Measurements from ENCODE around the gene SLC44A1. TPM values are rescaled to one million over a fixed set of nuclear protein-coding genes. Genes with fewer than 3 reads are reported as not detected.

The SLC44A1 gene
- total RNA-seq, 1 donor = 47.8 TPM

- no peaks in the 10 kb centered on the region for H4K20me1 ChIP-seq (ENCODE audit: insufficient read depth, low read length)
- H3K36me3 ChIP-seq (ENCODE audit: insufficient read depth, low read length) = no peaks in the 10 kb centered on the region
- no peak overlapping the region for H3K4me3 ChIP-seq (ENCODE audit: insufficient read depth, low read length)
- no peak overlapping the region for H3K4me2 ChIP-seq (ENCODE audit: insufficient read depth, low read length)
- H3K9me3 ChIP-seq (ENCODE audit: low read depth, low read length) = no peaks in the 10 kb centered on the region
- no peak overlapping the region for H3K27ac ChIP-seq (ENCODE audit: low read depth, low read length)
- H3K27me3 ChIP-seq (ENCODE audit: insufficient read depth, low read length) = no peaks in the 10 kb centered on the region
- H2AFZ ChIP-seq (ENCODE audit: low read length) = no peak overlapping the region
- H3K4me1 ChIP-seq (ENCODE audit: insufficient read depth, low read length) = peaks cover 3% of the 10 kb centered on the region
- no peak for TF ChIP-seq CTCF (IDR thresholded peaks at IDR 0.05; ENCODE audit: extremely low read depth, low read depth, low read length)
- H3K79me2 ChIP-seq (ENCODE audit: insufficient read depth, low read length) = no peaks in the 10 kb centered on the region
- DNase-seq (ENCODE audit: insufficient read length, low spot score, missing footprints) = no peak
These were observed 27.8 kb upstream of the SLC44A1 start for GRCh38 chr9:105216440-105217178.

GRCh38 chr9:105218673-105219072, 25.8 kb upstream of the SLC44A1 start:
- H3K4me3 ChIP-seq (ENCODE audit: insufficient read depth, low read length) = no peak overlapping the region
- peaks cover 2% of the 10 kb centered on the region for H3K9me3 ChIP-seq (ENCODE audit: low read depth, low read length)
- H3K4me1 ChIP-seq (ENCODE audit: insufficient read depth, low read length) = peaks cover 3% of the 10 kb centered on the region
- H2AFZ ChIP-seq (ENCODE audit: low read length) = no peak overlapping the region
- TF ChIP-seq CTCF (IDR thresholded peaks at IDR 0.05; ENCODE audit: extremely low read depth, low read depth, low read length) = no peak
- no peak overlapping the region for H3K4me2 ChIP-seq (ENCODE audit: insufficient read depth, low read length)
- H3K27ac ChIP-seq (ENCODE audit: low read depth, low read length) = no peak overlapping the region
- no peak for DNase-seq (ENCODE audit: insufficient read length, low spot score, missing footprints)
- no peaks in the 10 kb centered on the region for H3K79me2 ChIP-seq (ENCODE audit: insufficient read depth, low read length)
- no peaks in the 10 kb centered on the region for H3K27me3 ChIP-seq (ENCODE audit: insufficient read depth, low read length)
- no peaks in the 10 kb centered on the region for H4K20me1 ChIP-seq (ENCODE audit: insufficient read depth, low read length)
- H3K36me3 ChIP-seq (ENCODE audit: insufficient read depth, low read length) = no peaks in the 10 kb centered on the region

DNA sequence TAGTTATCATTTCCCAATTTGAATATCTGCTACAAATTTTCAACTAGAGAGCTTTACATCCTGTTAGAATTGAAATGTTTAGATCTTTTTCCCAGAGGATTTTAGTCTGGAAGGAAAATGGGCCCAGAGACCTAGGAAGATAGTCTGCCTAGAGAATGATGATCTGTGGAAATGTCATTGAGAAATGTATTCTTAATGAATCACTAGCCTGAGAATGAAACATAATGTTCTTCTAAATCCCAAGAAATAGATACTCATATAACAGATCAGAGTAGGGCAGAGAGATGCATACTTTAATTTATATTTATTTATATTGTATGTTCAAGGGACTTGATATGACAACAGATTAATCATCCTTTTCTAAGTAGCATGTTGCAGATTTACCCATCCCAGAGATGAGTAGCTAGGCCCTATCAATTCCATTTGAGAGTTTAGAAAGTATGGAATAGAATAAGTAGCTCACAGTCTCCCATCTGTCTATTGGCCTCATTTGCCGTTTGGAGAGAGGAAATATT, 25.1 kb upstream of the SLC44A1 start:
- no peak overlapping the region for H3K4me2 ChIP-seq (ENCODE audit: insufficient read depth, low read length)
- DNase-seq (ENCODE audit: insufficient read length, low spot score, missing footprints) = peak; percentile 90
- no peaks in the 10 kb centered on the region for H3K27me3 ChIP-seq (ENCODE audit: insufficient read depth, low read length)
- no peaks in the 10 kb centered on the region for H3K79me2 ChIP-seq (ENCODE audit: insufficient read depth, low read length)
- H3K4me1 ChIP-seq (ENCODE audit: insufficient read depth, low read length) = peaks cover 3% of the 10 kb centered on the region
- no peak overlapping the region for H2AFZ ChIP-seq (ENCODE audit: low read length)
- peaks cover 2% of the 10 kb centered on the region for H3K9me3 ChIP-seq (ENCODE audit: low read depth, low read length)
- no peaks in the 10 kb centered on the region for H3K36me3 ChIP-seq (ENCODE audit: insufficient read depth, low read length)
- H3K27ac ChIP-seq (ENCODE audit: low read depth, low read length) = no peak overlapping the region
- no peaks in the 10 kb centered on the region for H4K20me1 ChIP-seq (ENCODE audit: insufficient read depth, low read length)
- no peak for TF ChIP-seq CTCF (IDR thresholded peaks at IDR 0.05; ENCODE audit: extremely low read depth, low read depth, low read length)
- no peak overlapping the region for H3K4me3 ChIP-seq (ENCODE audit: insufficient read depth, low read length)

DNA sequence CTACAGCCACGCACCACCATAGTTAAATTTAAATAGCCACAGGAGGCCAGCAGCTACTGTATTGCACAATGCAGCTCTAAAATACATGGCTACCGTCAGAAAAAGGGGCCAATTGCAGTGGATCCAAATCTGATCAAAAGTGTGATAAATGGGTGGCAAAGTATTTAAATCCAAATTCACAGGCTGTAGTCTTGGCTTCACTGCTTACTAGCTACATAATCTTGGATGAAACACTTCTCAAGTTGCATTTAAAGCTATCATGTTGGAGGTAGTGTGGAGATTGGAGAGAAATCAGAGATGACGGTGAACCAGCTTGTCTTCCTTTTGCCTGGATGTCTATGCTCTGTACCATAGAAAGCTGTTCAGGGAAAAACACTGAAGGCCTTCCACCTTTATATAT, 24.0 kb upstream of the SLC44A1 start:
- H3K36me3 ChIP-seq (ENCODE audit: insufficient read depth, low read length) = no peaks in the 10 kb centered on the region
- peaks cover 3% of the 10 kb centered on the region for H3K4me1 ChIP-seq (ENCODE audit: insufficient read depth, low read length)
- H3K27ac ChIP-seq (ENCODE audit: low read depth, low read length) = no peak overlapping the region
- H3K4me3 ChIP-seq (ENCODE audit: insufficient read depth, low read length) = no peak overlapping the region
- H3K79me2 ChIP-seq (ENCODE audit: insufficient read depth, low read length) = no peaks in the 10 kb centered on the region
- no peaks in the 10 kb centered on the region for H4K20me1 ChIP-seq (ENCODE audit: insufficient read depth, low read length)
- H3K4me2 ChIP-seq (ENCODE audit: insufficient read depth, low read length) = no peak overlapping the region
- no peak for DNase-seq (ENCODE audit: insufficient read length, low spot score, missing footprints)
- peaks cover 2% of the 10 kb centered on the region for H3K9me3 ChIP-seq (ENCODE audit: low read depth, low read length)
- TF ChIP-seq CTCF (IDR thresholded peaks at IDR 0.05; ENCODE audit: extremely low read depth, low read depth, low read length) = no peak
- no peak overlapping the region for H2AFZ ChIP-seq (ENCODE audit: low read length)
- no peaks in the 10 kb centered on the region for H3K27me3 ChIP-seq (ENCODE audit: insufficient read depth, low read length)
